GM12878 (cell line): ENCODE results near the gene ZNF644.

Source experiments
- EZH2 ChIP-seq: IDR thresholded peaks from 2 replicates; pipeline ENCODE4 v1.6.1; 2012; ENCODE audit warnings: low read depth, mild to moderate bottlenecking, control low read depth, inconsistent platforms, low read length, borderline replicate concordance; ENCODE audit not compliant: control insufficient read depth
- TBL1XR1 ChIP-seq: IDR thresholded peaks from 2 replicates; pipeline ENCODE4 v1.6.1; 2012; ENCODE audit warnings: low read depth, low read length, improper control_type of control experiment

DNA sequence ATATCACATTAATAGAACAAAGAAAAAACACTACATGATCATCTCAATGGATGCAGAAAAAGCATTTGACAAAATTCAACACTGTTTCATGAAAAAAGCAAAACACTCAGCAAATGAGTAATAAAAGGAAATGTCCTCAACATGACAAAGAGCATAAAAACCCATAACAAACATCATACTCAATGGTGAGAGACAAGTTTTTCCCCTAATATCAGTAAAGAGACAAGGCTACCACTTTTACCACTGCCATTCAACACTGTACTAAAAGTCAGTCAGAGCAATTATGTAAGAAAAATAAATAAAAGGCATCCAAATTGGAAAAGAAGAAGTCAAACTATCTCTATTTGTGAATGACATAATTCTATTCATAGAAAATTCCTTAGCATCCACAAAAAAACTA, 64.3 kb downstream of the ZNF644 start:
- TF ChIP-seq EZH2 (no peak), TBL1XR1 (no peak)
